Measurements from ENCODE around the gene STK36. TPM values are rescaled to one million over a fixed set of nuclear protein-coding genes. Genes with fewer than 3 reads are reported as not detected.

The STK36 gene
- total RNA-seq, 1 experiment from 2014 or later = 20.7 TPM

- Mint-ChIP-seq H3K4me3 (ENCODE audit: unreplicated experiment) (no peak overlapping the region), H3K4me1 (ENCODE audit: insufficient read depth, unreplicated experiment) (no peaks in the 10 kb centered on the region), H3K9me3 (ENCODE audit: unreplicated experiment) (no peaks in the 10 kb centered on the region), H3K27ac (ENCODE audit: low read depth, unreplicated experiment) (no peak overlapping the region), H3K36me3 (ENCODE audit: insufficient read depth, unreplicated experiment) (peaks cover 85% of the 10 kb centered on the region), H3K27me3 (ENCODE audit: insufficient read depth, unreplicated experiment) (no peaks in the 10 kb centered on the region)
- no TSS peak for BruUV-seq (replicated peaks)
- DNase-seq (ENCODE audit: unreplicated experiment) = no peak
- TF ChIP-seq, protein P1, sequence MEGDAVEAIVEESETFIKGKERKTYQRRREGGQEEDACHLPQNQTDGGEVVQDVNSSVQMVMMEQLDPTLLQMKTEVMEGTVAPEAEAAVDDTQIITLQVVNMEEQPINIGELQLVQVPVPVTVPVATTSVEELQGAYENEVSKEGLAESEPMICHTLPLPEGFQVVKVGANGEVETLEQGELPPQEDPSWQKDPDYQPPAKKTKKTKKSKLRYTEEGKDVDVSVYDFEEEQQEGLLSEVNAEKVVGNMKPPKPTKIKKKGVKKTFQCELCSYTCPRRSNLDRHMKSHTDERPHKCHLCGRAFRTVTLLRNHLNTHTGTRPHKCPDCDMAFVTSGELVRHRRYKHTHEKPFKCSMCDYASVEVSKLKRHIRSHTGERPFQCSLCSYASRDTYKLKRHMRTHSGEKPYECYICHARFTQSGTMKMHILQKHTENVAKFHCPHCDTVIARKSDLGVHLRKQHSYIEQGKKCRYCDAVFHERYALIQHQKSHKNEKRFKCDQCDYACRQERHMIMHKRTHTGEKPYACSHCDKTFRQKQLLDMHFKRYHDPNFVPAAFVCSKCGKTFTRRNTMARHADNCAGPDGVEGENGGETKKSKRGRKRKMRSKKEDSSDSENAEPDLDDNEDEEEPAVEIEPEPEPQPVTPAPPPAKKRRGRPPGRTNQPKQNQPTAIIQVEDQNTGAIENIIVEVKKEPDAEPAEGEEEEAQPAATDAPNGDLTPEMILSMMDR (IDR thresholded peaks at IDR 0.05; ENCODE audit: unreplicated experiment) = no peak
- intact Hi-C loops (cut with micrococcal nuclease) = no loop called here
- CTCF ChIA-PET = interaction anchor here (1.4 to 2.7 kb wide), 2 partner anchors 12 to 15 kb away, joined by 5 to 10 read pairs; no protein-coding TSS in a partner anchor
- POLR2A ChIA-PET = interaction anchor here (0.7 kb wide), 1 partner anchor 429 kb away, joined by 3 read pairs; the partner anchor contains the start of gene CNPPD1
Measured at GRCh38 chr2:218746960-218747359, 75.1 kb downstream of the STK36 start.

DNA sequence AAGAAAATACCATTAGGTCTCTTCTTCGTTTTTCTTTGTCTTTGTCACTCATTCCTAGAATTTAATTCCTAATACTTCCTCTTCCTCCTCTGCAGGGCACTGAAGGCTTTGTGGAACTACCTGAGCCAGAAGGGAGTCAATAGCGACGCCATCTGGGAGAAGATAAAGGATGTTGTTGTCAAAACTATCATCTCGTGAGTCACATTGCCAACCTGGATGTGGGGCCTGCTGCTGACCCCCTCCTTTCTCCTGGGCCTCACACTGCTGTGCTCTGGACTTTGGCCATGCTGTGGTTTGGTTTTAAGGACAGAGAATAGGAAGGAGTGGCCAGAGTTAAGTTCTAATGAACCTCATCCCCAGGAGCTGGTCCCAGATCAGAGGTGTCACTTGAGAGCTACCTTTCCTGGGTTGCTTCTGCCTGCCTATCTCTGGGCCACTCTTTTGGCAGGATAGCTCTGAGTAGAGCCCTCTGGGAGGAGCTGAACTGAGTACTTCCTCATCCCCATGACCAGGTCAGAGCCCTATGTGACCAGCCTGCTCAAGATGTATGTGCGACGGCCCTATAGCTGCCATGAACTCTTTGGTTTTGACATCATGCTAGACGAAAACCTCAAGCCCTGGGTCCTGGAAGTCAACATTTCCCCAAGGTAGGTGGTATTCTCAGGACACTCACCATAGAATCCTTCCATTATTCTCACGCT lies 77.0 kb downstream of the STK36 start:
- H3K4me3 Mint-ChIP-seq (ENCODE audit: unreplicated experiment) = no peak overlapping the region
- CTCF ChIA-PET = interaction anchor here (0.6 kb wide), 1 partner anchor 19 kb away, joined by 3 read pairs; no protein-coding TSS in a partner anchor
- no peaks in the 10 kb centered on the region for H3K27me3 Mint-ChIP-seq (ENCODE audit: insufficient read depth, unreplicated experiment)
- H3K9me3 Mint-ChIP-seq (ENCODE audit: unreplicated experiment) = no peaks in the 10 kb centered on the region
- BruUV-seq (replicated peaks) = no TSS peak
- TF ChIP-seq, protein P1 (IDR thresholded peaks at IDR 0.05; ENCODE audit: unreplicated experiment) = no peak
- peaks cover 85% of the 10 kb centered on the region for H3K36me3 Mint-ChIP-seq (ENCODE audit: insufficient read depth, unreplicated experiment)
- H3K27ac Mint-ChIP-seq (ENCODE audit: low read depth, unreplicated experiment) = no peak overlapping the region
- intact Hi-C loops (cut with micrococcal nuclease) = no loop called here
- no peaks in the 10 kb centered on the region for H3K4me1 Mint-ChIP-seq (ENCODE audit: insufficient read depth, unreplicated experiment)
- DNase-seq (ENCODE audit: unreplicated experiment) = no peak
- POLR2A ChIA-PET = no interaction called here

Other genes with a start within 250 kb of the STK36 start
- gene USP37, start 103.7 kb upstream of the STK36 start, total RNA-seq (2022) = 11.6 and 16.4 TPM in 2 replicates
- 64.9 and 66.1 TPM in 2 replicates for gene CNOT9, start 103.2 kb upstream of the STK36 start, total RNA-seq (2022)
- gene PLCD4, start 64.2 kb upstream of the STK36 start, total RNA-seq (2022) = 0.40 and 0.86 TPM in 2 replicates
- 33.7 and 37.8 TPM in 2 replicates for gene ZNF142, start 12.5 kb upstream of the STK36 start, total RNA-seq (2022)
- 71.1 and 96.0 TPM in 2 replicates for gene BCS1L, start 12.4 kb upstream of the STK36 start, total RNA-seq (2022)
- gene RNF25, start 84 bp upstream of the STK36 start, total RNA-seq (2022) = 58.9 and 60.8 TPM in 2 replicates
- gene TTLL4, start 38.7 kb downstream of the STK36 start, total RNA-seq (2022) = 33.6 and 38.2 TPM in 2 replicates
- gene CYP27A1, start 110.1 kb downstream of the STK36 start, total RNA-seq (2022) = 0.12 TPM in 1 of 2 replicates, not detected in the other
- gene PRKAG3, start 159.7 kb downstream of the STK36 start, total RNA-seq (2022) = not detected in 2 replicates
- not detected in 2 replicates for gene WNT6, start 187.7 kb downstream of the STK36 start, total RNA-seq (2022)
- gene WNT10A, start 208.8 kb downstream of the STK36 start, total RNA-seq (2022) = 0.44 TPM in 1 of 2 replicates, not detected in the other

All from MCF 10A (cell line).